Activated T-cell treated with anti-CD3 and anti-CD28 coated beads for 4 hours (primary cell): ENCODE data around the gene TCF7L1.
A peak's percentile ranks its signal among the peaks of the same experiment; 100 is the strongest.
"Not testable (repeated sequence)": the region's sequence is repeated elsewhere in the genome, so short reads cannot be mapped to it uniquely, and the experiment has no call there.

Experiments
- DNase-seq: peaks from one replicate; pipeline ENCODE4 v3.0.0-alpha.2; 2020

The TCF7L1 gene

GRCh38 chr2:85291425-85292023, 158.3 kb downstream of the TCF7L1 start:
- DNase-seq, result no peak

GRCh38 chr2:85302121-85302520, 168.9 kb downstream of the TCF7L1 start:
- DNase-seq, result no peak

GRCh38 chr2:85303780-85304531, 170.8 kb downstream of the TCF7L1 start:
- no peak for DNase-seq

- DNase-seq, result no peak
Measured at GRCh38 chr2:85307527-85307897, 174.3 kb downstream of the TCF7L1 start.

- no peak for DNase-seq
Measured at GRCh38 chr2:85308201-85308600, 175.0 kb downstream of the TCF7L1 start.

- no peak for DNase-seq
Measured at GRCh38 chr2:85308896-85309555, 175.8 kb downstream of the TCF7L1 start.

GRCh38 chr2:85309699-85310321, 176.6 kb downstream of the TCF7L1 start:
- DNase-seq, result no peak

GRCh38 chr2:85310330-85310729, 177.1 kb downstream of the TCF7L1 start:
- no peak for DNase-seq

- no peak for DNase-seq
Measured at GRCh38 chr2:85312404-85312803, 179.2 kb downstream of the TCF7L1 start.

- no peak for DNase-seq
Measured at GRCh38 chr2:85314884-85315242, 181.7 kb downstream of the TCF7L1 start.

GRCh38 chr2:85315921-85316320, 182.7 kb downstream of the TCF7L1 start:
- not testable (repeated sequence) for DNase-seq

GRCh38 chr2:85318222-85319074, 185.3 kb downstream of the TCF7L1 start:
- no peak for DNase-seq

GRCh38 chr2:85319796-85320195, 186.6 kb downstream of the TCF7L1 start:
- no peak for DNase-seq

- no peak for DNase-seq
Measured at GRCh38 chr2:85323351-85323987, 190.3 kb downstream of the TCF7L1 start.

- not testable (repeated sequence) for DNase-seq
Measured at GRCh38 chr2:85323988-85324367, 190.8 kb downstream of the TCF7L1 start.

GRCh38 chr2:85324639-85325465, 191.7 kb downstream of the TCF7L1 start:
- no peak for DNase-seq

GRCh38 chr2:85325466-85325811, 192.2 kb downstream of the TCF7L1 start:
- no peak for DNase-seq

GRCh38 chr2:85326406-85327159, 193.4 kb downstream of the TCF7L1 start:
- peak; percentile 23 for DNase-seq

GRCh38 chr2:85327160-85327821, 194.1 kb downstream of the TCF7L1 start:
- DNase-seq, result peak; percentile 23
